ENCODE measurements around the gene TRAPPC6A.
A peak's percentile ranks its signal among the peaks of the same experiment; 100 is the strongest.

Gene TRAPPC6A, protein sequence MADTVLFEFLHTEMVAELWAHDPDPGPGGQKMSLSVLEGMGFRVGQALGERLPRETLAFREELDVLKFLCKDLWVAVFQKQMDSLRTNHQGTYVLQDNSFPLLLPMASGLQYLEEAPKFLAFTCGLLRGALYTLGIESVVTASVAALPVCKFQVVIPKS

GRCh38 chr19:45177817-45178261, at the start of gene TRAPPC6A:
TSS of gene TRAPPC6A (minus strand) at chr19:45178237. CDS start at chr19:45178218, 19 bp downstream.
- FAIRE-seq (no peak), DNase-seq (ENCODE audit: low spot score) (peak; percentile 50)

- FAIRE-seq (no peak), DNase-seq (ENCODE audit: low spot score) (no peak)
These were observed 46.6 kb upstream of the TRAPPC6A start for GRCh38 chr19:45224645-45225044.

- no peak for FAIRE-seq
These were observed 45.8 kb upstream of the TRAPPC6A start for GRCh38 chr19:45223879-45224278.

DNA sequence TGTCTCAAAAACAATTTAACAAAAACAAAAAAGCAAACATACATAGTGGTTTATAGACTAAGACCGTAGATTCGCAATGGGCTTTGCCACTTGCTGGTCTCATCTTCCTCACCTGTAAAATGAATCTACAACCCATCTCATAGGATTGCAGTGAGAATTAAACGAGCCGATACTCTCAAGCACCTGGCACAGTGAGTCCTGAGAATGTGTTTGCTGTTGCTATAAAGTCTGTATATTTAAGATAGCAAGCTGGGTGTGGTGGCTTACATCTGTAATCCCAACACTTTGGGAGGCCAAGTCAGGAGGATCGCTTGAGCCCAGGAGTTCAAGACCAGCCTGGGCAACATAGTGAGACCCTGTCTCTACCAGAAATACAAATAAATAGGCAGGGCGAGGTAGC, 44.7 kb upstream of the TRAPPC6A start:
- no peak for FAIRE-seq

More at GRCh38 chr19:45223879-45224278, 45.8 kb upstream of the TRAPPC6A start:
- DNase-seq (ENCODE audit: low spot score): no peak

GRCh38 chr19:45218911-45219743, 41.1 kb upstream of the TRAPPC6A start:
- DNase-seq (ENCODE audit: low spot score): no peak
- FAIRE-seq: no peak

More for the DNA sequence above, 44.7 kb upstream of the TRAPPC6A start:
- no peak for DNase-seq (ENCODE audit: low spot score)

DNA sequence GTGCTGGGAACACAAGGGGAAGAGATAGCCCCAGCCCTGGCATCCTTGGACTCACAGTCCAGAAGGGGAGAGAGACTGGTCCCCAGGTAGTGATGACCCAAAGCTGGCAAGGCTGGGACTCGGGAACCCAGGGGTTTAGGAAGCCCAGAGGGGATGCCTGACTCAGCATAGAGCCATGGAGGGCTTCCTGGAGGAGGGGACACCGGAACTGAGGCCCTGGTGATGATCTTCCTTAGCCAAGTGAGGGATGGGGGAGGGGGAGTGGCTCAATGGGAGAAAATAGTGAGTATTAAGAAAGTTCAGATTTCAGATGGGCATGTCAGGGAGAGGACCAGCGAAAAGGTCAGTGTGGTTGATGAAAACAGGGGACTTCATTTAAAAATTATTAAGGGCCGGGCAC, 40.4 kb upstream of the TRAPPC6A start:
- no peak for DNase-seq (ENCODE audit: low spot score)
- no peak for FAIRE-seq

DNA sequence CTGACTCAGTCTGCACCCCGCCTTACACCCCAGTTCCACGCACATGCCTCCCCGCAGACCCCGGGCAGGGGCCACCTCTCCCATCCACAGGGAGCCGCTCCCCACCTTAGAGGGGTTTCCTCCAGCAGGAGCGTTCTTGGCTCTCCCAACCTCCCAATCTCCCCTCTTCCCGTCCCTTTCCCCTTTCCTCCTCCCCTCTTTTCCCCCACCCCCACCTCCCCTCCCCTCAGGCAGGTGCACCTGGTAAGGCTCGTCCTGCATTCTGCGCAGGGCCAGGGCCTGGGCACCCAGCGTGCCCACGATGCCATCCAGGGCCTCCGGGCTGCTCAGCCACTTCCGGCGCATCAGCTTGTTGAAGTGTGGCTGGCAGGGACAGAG, 39.9 kb upstream of the TRAPPC6A start:
- no peak for DNase-seq (ENCODE audit: low spot score)
- no peak for FAIRE-seq

GRCh38 chr19:45217193-45217956, 39.3 kb upstream of the TRAPPC6A start:
- no peak for DNase-seq (ENCODE audit: low spot score)

DNA sequence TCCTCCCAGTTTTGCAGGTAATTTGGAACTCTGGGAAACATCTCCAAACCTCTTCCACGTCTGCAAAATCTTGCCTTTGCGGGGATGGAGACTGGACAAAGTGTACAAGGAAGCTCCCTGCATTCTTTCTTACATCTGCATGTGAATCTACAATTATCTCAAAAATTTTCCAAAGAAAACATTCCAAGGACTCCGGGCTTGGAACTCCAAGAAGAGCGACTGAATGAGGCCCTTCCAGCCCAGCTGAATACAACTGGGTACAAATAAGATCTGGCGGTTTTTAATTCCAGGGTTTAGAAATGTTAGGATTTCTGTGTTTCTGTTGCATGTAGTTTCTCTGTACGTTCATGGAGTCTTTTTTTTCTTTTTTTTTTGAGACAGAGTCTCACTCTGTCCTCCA, 38.6 kb upstream of the TRAPPC6A start:
- FAIRE-seq (no peak), DNase-seq (ENCODE audit: low spot score) (no peak)

More at GRCh38 chr19:45217193-45217956, 39.3 kb upstream of the TRAPPC6A start:
- FAIRE-seq: no peak

GRCh38 chr19:45215391-45216191, 37.6 kb upstream of the TRAPPC6A start:
- no peak for FAIRE-seq

DNA sequence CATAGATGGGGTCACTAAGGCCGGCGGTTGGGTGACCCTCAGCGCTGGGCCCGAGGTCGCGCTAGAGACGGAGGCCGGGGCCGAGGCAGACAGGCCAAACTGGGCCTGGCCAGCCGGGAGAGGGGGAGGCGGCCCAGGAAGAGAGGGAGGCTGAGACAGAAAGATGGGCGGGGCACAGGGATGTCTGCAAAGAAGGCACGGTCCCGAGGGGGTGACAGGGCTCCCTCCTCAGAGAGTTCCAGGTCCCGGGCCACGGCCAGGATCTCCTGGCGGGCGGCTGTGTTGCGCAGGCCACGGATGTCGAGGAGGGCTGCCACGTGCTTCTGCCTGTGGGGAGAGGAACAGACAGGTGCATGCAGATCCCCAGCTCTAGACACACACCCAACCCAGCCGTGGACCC, 35.0 kb upstream of the TRAPPC6A start:
- no peak for FAIRE-seq
- no peak for DNase-seq (ENCODE audit: low spot score)

More at GRCh38 chr19:45215391-45216191, 37.6 kb upstream of the TRAPPC6A start:
- no peak for DNase-seq (ENCODE audit: low spot score)

DNA sequence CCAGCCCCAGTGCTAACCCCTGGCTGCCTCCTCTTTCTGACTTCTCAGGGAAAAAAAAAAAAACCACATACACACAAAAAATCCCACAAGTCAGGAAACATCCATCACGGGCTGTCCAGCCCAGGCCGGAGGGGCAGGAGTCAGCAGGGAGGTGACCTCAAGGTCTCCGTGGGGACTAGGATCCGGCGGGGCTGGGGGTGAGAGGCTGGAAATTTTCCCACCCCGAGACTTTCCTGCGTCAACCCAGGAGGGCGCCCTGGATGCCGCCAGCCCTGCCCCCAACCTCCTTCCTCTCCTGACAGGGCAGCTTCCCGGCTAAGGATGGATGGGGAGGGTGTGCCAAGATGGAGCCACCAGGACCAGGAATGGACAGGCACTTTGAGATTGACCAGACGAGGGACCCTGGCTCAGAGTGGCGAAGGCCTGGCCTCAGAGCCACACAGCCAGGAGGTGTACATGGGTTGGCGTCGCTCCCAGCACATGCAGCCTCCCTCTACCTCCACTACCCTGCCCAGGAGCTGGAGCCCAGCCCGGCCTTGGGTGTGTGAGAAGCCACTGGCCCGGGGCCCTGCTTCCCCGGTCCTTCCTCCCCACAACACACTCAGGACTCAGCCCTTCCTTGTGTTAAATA, 33.8 kb upstream of the TRAPPC6A start:
- FAIRE-seq: no peak
- no peak for DNase-seq (ENCODE audit: low spot score)

- FAIRE-seq: no peak
- DNase-seq (ENCODE audit: low spot score): no peak
These were observed 28.3 kb upstream of the TRAPPC6A start for GRCh38 chr19:45206328-45206727.

- no peak for FAIRE-seq
These were observed 27.8 kb upstream of the TRAPPC6A start for GRCh38 chr19:45205810-45206209.

DNA sequence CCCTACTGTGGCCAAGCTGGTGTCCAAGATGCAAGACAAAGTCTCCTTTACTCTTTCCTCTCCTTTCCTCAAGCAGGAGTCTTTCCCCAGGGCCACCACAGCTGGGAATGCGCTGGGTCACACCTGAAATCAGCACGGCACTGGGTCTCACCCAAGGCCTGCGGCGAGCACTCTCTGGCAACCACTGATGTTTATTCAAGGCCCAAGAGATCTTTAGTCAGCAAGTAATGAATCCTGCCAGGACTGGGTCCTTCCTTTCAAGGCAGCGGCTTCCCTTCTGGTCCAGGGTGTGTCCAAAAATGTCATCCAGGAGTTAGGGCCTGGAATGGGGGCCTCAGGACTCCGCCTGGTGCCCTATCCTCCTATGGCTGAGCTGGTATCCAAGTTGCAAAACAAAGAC, 24.6 kb upstream of the TRAPPC6A start:
- DNase-seq (ENCODE audit: low spot score) (no peak), FAIRE-seq (no peak)

More at GRCh38 chr19:45205810-45206209, 27.8 kb upstream of the TRAPPC6A start:
- DNase-seq (ENCODE audit: low spot score): no peak

DNA sequence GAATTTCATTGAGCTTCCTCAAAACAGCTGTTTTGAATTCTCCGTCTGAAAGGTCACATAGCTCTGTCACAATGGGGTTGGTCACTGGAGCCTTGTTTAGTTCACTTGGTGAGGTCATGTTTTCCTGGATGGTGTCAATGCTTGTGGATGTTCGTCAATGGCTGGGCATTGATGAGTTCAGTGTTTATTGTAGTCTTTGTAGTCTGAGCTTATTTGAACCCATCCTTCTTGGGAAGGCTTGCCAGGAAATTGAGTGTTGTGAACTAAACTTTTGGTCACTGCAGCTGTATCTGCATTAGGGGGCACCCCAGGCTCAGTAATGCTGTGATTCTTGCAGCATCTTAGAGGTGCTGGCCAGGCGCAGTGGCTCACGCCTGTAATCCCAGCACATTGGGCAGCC, 22.5 kb upstream of the TRAPPC6A start:
- DNase-seq (ENCODE audit: low spot score): no peak
- FAIRE-seq: no peak

GRCh38 chr19:45195764-45196163, 17.7 kb upstream of the TRAPPC6A start:
- DNase-seq (ENCODE audit: low spot score) (no peak), FAIRE-seq (no peak)

GRCh38 chr19:45191375-45191774, 13.3 kb upstream of the TRAPPC6A start:
- FAIRE-seq (no peak), DNase-seq (ENCODE audit: low spot score) (no peak)

DNA sequence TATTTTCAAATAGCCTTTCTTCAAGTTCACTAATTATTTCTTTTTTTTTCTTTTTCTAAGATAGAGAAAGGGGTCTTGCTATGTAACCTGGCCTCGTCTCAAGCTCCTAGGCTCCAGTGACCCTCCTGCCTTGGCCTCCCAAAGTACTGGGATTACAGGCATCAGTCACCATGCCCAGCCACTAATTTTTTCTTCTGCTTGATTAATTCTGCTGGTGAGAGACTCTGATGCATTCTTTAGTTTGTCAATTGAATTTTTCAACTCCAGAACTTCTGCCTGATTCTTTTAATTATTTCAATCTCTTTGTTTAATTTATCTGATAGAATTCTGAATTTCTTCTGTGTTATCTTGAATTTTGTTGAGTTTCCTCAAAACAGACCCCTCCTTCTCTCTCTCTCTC, 11.9 kb upstream of the TRAPPC6A start:
- FAIRE-seq (no peak), DNase-seq (ENCODE audit: low spot score) (no peak)

GRCh38 chr19:45187421-45188100, 9.5 kb upstream of the TRAPPC6A start:
- FAIRE-seq (no peak), DNase-seq (ENCODE audit: low spot score) (no peak)
